Progenitor cell of endocrine pancreas (in vitro differentiated cells): Measurements from ENCODE around the gene FUOM. TPM values are rescaled to one million over a fixed set of nuclear protein-coding genes. Genes with fewer than 3 reads are reported as not detected.
"Not testable (repeated sequence)": the region's sequence is repeated elsewhere in the genome, so short reads cannot be mapped to it uniquely, and the experiment has no call there.

ENCODE experiments used
- DNase-seq: peaks from one replicate; pipeline ENCODE4 v3.0.0; 2021; ENCODE audit warnings: low spot score; ENCODE audit not compliant: unreplicated experiment
- H3K27ac Mint-ChIP-seq: 2 replicates; pipeline ENCODE4 v1.8.0; 2021; ENCODE audit warnings: mild to moderate bottlenecking, moderate library complexity, mixed read lengths
- H3K27me3 Mint-ChIP-seq: 2 replicates; pipeline ENCODE4 v1.8.0; 2021; ENCODE audit warnings: mixed read lengths
- H3K36me3 Mint-ChIP-seq: 2 replicates; pipeline ENCODE4 v1.8.0; 2022; ENCODE audit warnings: mixed read lengths; ENCODE audit not compliant: insufficient read depth
- H3K4me1 Mint-ChIP-seq: 2 replicates; pipeline ENCODE4 v1.8.0; 2021; ENCODE audit warnings: low read depth, mixed read lengths
- H3K4me3 Mint-ChIP-seq: 2 replicates; pipeline ENCODE4 v1.8.0; 2021; ENCODE audit warnings: low read depth, mild to moderate bottlenecking, moderate library complexity, mixed read lengths
- H3K9me3 Mint-ChIP-seq: 2 replicates; pipeline ENCODE4 v1.8.0; 2021; ENCODE audit warnings: low read depth, mixed read lengths
- total RNA-seq: library from RNA; stranded (reverse); gene quantifications from 2 replicates; pipeline ENCODE4 v1.2.1, GENCODE V29; 2021
- TF ChIP-seq, protein P1 (sequence below): fragments of 200-600 bp; sonication (generic); IDR thresholded peaks from one replicate; pipeline ENCODE4 v1.5.0; 2021; ENCODE audit warnings: antibody characterized with exemption, mild to moderate bottlenecking; ENCODE audit not compliant: unreplicated experiment

Gene FUOM
- total RNA-seq, 1 donor from 2014 or later: 14.7 TPM

DNA sequence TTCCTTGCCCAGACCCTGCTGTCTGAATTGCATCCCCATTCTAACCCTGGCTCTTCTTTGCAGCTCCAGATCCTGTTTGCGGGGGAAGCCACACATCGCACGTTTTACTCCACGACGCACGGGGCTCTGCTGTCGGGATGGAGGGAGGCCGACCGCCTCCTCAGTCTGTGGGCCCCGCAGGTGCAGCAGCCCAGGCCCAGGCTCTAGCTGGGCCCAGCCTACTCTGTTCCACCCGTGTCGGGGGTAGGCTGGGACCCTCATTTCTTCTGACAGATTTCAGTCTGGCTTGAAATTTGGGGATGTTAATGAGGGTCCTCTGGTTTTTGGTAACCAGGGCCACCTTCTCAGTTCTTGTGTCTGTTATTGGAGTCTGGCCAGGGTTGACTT, 33.4 kb upstream of the FUOM start:
- no peak overlapping the region for H3K27ac Mint-ChIP-seq
- peaks cover 5% of the 10 kb centered on the region for H3K36me3 Mint-ChIP-seq
- no peak overlapping the region for H3K4me3 Mint-ChIP-seq
- H3K4me1 Mint-ChIP-seq: peaks cover 8% of the 10 kb centered on the region
- no peaks in the 10 kb centered on the region for H3K27me3 Mint-ChIP-seq
- no peak for DNase-seq
- no peaks in the 10 kb centered on the region for H3K9me3 Mint-ChIP-seq
- TF ChIP-seq, protein P1, sequence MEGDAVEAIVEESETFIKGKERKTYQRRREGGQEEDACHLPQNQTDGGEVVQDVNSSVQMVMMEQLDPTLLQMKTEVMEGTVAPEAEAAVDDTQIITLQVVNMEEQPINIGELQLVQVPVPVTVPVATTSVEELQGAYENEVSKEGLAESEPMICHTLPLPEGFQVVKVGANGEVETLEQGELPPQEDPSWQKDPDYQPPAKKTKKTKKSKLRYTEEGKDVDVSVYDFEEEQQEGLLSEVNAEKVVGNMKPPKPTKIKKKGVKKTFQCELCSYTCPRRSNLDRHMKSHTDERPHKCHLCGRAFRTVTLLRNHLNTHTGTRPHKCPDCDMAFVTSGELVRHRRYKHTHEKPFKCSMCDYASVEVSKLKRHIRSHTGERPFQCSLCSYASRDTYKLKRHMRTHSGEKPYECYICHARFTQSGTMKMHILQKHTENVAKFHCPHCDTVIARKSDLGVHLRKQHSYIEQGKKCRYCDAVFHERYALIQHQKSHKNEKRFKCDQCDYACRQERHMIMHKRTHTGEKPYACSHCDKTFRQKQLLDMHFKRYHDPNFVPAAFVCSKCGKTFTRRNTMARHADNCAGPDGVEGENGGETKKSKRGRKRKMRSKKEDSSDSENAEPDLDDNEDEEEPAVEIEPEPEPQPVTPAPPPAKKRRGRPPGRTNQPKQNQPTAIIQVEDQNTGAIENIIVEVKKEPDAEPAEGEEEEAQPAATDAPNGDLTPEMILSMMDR: no peak

DNA sequence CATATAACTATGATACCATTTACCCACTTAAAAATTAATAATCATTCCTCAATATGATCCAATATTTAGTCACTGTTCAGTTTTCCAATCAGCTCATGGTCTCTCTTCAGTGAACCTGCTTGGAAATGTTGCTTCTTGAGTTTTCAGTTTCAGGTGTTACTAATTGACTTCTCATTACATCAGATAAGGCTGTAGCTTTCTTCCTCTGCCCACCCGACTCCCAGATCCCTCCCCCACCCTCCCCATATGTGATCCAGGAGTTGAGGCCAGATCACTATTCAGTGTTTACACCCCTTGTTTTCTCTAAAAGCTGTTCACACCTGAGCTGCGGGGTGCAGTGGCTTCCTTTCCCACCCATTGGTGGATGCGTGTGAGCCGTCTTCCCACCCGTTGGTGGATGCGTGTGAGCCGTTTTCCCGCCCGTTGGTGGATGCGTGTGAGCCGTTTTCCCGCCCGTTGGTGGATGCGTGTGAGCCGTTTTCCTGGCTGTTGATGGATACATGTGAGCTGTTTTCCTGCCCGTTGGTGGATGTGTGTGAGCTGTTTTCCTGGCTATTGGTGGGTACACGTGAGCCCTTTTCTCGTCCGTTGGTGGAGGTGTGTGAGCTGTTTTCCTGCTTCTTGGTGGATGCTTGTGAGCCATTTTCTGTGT, 32.9 kb upstream of the FUOM start:
- no peak overlapping the region for H3K27ac Mint-ChIP-seq
- TF ChIP-seq, protein P1: no peak
- no peak overlapping the region for H3K4me3 Mint-ChIP-seq
- DNase-seq: no peak
- H3K9me3 Mint-ChIP-seq: no peaks in the 10 kb centered on the region
- no peaks in the 10 kb centered on the region for H3K27me3 Mint-ChIP-seq
- peaks cover 8% of the 10 kb centered on the region for H3K4me1 Mint-ChIP-seq
- H3K36me3 Mint-ChIP-seq: peaks cover 6% of the 10 kb centered on the region

GRCh38 chr10:133388973-133389818, 31.4 kb upstream of the FUOM start:
- no peak for DNase-seq
- Mint-ChIP-seq H3K36me3 (peaks cover 9% of the 10 kb centered on the region), H3K4me1 (no peaks in the 10 kb centered on the region), H3K4me3 (no peak overlapping the region), H3K9me3 (no peaks in the 10 kb centered on the region), H3K27me3 (no peaks in the 10 kb centered on the region), H3K27ac (no peak overlapping the region)
- TF ChIP-seq, protein P1: no peak

DNA sequence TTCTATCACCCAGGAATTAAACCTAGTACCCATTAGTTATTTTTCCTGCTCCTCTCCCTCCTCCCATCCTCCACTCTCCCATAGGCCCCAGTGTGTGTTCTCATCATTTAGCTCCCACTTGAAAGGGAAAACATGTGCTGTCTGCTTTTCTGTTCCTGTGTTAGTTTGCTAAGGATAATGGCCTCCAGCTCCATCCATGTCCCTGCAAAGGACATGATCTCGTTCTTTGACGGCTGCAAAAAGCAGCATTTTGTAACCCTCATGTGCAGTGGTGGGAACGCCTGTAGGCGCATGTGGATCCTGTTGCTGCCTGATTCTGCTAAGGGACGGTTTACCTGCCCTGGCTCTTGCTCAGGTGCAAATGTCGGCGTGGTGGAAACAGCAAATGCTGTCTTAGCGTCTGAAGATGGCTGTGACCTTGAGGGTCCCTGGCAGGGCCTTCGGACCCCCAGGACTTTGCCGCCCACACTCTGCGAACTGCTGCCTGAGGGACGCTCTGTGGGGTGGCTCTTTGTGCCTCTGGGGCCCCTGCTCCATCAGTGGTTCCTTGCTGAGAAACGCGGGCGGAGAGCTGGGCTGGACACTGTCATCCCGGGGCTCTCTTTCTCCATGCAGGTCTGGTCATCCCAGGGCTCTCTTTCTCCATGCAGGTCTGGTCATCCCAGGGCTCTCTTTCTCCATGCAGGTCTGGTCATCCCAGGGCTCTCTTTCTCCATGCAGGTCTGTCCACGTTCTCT, 30.6 kb upstream of the FUOM start:
- Mint-ChIP-seq H3K4me1 (no peaks in the 10 kb centered on the region), H3K4me3 (no peak overlapping the region), H3K27ac (no peak overlapping the region), H3K27me3 (no peaks in the 10 kb centered on the region), H3K36me3 (peaks cover 9% of the 10 kb centered on the region), H3K9me3 (no peaks in the 10 kb centered on the region)
- DNase-seq: no peak
- TF ChIP-seq, protein P1: no peak

- H3K9me3 Mint-ChIP-seq, H3K27me3 Mint-ChIP-seq, H3K4me1 Mint-ChIP-seq, DNase-seq, H3K36me3 Mint-ChIP-seq, H3K27ac Mint-ChIP-seq, H3K4me3 Mint-ChIP-seq: not testable (repeated sequence)
Observed at GRCh38 chr10:133386951-133387350, 29.1 kb upstream of the FUOM start.
